ENCODE measurements around the gene NKAP. TPM values are rescaled to one million over a fixed set of nuclear protein-coding genes. Genes with fewer than 3 reads are reported as not detected.

NKAP gene
- total and polyA plus RNA-seq, 2 of the 8 experiments (the other 6 are each of a cell fraction or from before 2014, with no cell fraction given) = 2.8 to 7.1 TPM

- H2BK12ac ChIP-seq (ENCODE audit: low read depth, low read length) = no peak overlapping the region
- CTCF ChIA-PET (ENCODE audit: partially characterized antibody) = interaction anchor here (1.0 to 1.4 kb wide), 2 partner anchors 20 to 23 kb away, joined by 3 read pairs; no protein-coding TSS in a partner anchor
- FAIRE-seq = no peak
These were observed 63.5 kb downstream of the NKAP start for GRCh38 chrX:119880076-119880475.

More at GRCh38 chrX:119880076-119880475, 63.5 kb downstream of the NKAP start:
- H3K9ac ChIP-seq (replicated peaks in 1 of 4; ENCODE audit: extremely low read depth in 1 of 4, low read depth in 3 of 4, low read length in 3 of 4) = no peak overlapping the region
- H4K8ac ChIP-seq (ENCODE audit: extremely low read depth, insufficient read depth, low read length) = no peak overlapping the region
- H2BK15ac ChIP-seq (ENCODE audit: low read length) = no peak overlapping the region
- no peaks in the 10 kb centered on the region for H3K79me1 ChIP-seq (ENCODE audit: low read depth, low read length)
- H2BK20ac ChIP-seq (ENCODE audit: low read length) = no peak overlapping the region
- no peak overlapping the region for H3K56ac ChIP-seq (replicated peaks; ENCODE audit: insufficient read length, low read depth, low read length)
- POLR2A ChIA-PET (ENCODE audit: partially characterized antibody) = interaction anchor here (1.1 to 1.7 kb wide), 2 partner anchors 9 to 11 kb away, joined by 3 to 4 read pairs; no protein-coding TSS in a partner anchor
- no peaks in the 10 kb centered on the region for H4K20me1 ChIP-seq (replicated peaks in 1 of 2; ENCODE audit: control insufficient read depth in 1 of 2, insufficient read depth in 2 of 2, low read length in 2 of 2)
- TF ChIP-seq SRF (IDR thresholded peaks at IDR 0.05; ENCODE audit: low read depth, low read length) (no peak), HDAC2 (IDR thresholded peaks at IDR 0.05; ENCODE audit: borderline replicate concordance in 1 of 2, low read depth in 2 of 2, low read length in 2 of 2) (no peak)
- no peaks in the 10 kb centered on the region for H3K4me1 ChIP-seq (replicated peaks in 1 of 4; ENCODE audit: control insufficient read depth in 3 of 4, insufficient read depth in 4 of 4, low read length in 3 of 4)
- H3K4me3 ChIP-seq (ENCODE audit: extremely low read depth in 1 of 4, insufficient read depth in 2 of 4, low read depth in 3 of 4, low read length in 4 of 4) = no peak overlapping the region
- H4K91ac ChIP-seq (replicated peaks; ENCODE audit: insufficient read length, low read length) = no peak overlapping the region
- H3K4ac ChIP-seq (replicated peaks; ENCODE audit: insufficient read length, low read depth, low read length) = no peak overlapping the region
- H2BK5ac ChIP-seq (ENCODE audit: low read depth, low read length) = no peak overlapping the region
- no peaks in the 10 kb centered on the region for H3K27me3 ChIP-seq (replicated peaks in 1 of 4; ENCODE audit: control insufficient read depth in 3 of 4, extremely low read depth in 1 of 4, insufficient read depth in 3 of 4, low read length in 3 of 4)
- H3K36me3 ChIP-seq (ENCODE audit: control insufficient read depth in 2 of 4, insufficient read depth in 4 of 4, low read length in 3 of 4) = peaks cover 0 to 5% (median 1%) of the 10 kb centered on the region in 4 experiments; a peak in 2 of 8 replicates
- 89% methylated on average over 4 of the region's 5 CpGs; no CpG with 5 or more reads in 1 of the 2 experiments for WGBS, 2 experiments (ENCODE audit: extremely low coverage in 1 of 2, insufficient coverage in 1 of 2, insufficient read length in 1 of 2, insufficient replicate concordance in 2 of 2, low coverage in 1 of 2, low lambda C conversion rate in 2 of 2, missing lambda C conversion rate in 1 of 2)
- no peak overlapping the region for H4K5ac ChIP-seq (ENCODE audit: insufficient read length, low read depth, low read length)
- H3K18ac ChIP-seq (ENCODE audit: extremely low read depth, low read length) = no peak overlapping the region
- no peak overlapping the region for H3K23ac ChIP-seq (ENCODE audit: insufficient read length)
- no peak overlapping the region for H3K4me2 ChIP-seq (ENCODE audit: insufficient read depth in 1 of 2, low read depth in 2 of 2, low read length in 2 of 2)
- H3K14ac ChIP-seq (ENCODE audit: insufficient read length) = no peak overlapping the region
- no peaks in the 10 kb centered on the region for H3K9me3 ChIP-seq (ENCODE audit: insufficient read depth in 2 of 2, low read depth in 1 of 2, low read length in 1 of 2)
- H2AFZ ChIP-seq (ENCODE audit: low read length) = no peak overlapping the region
- no peak overlapping the region for H2BK120ac ChIP-seq (replicated peaks; ENCODE audit: low read depth, low read length)
- no peaks in the 10 kb centered on the region for H3K23me2 ChIP-seq (ENCODE audit: low read depth, low read length)
- H2AK5ac ChIP-seq (ENCODE audit: low read depth, low read length) = no peak overlapping the region
- no peaks in the 10 kb centered on the region for H3K79me2 ChIP-seq (ENCODE audit: control insufficient read depth in 1 of 2, insufficient read depth in 2 of 2, low read length in 2 of 2)
- DNase-seq (ENCODE audit: low read depth in 1 of 2, low spot score in 2 of 2) = no peak
- H3K27ac ChIP-seq (ENCODE audit: low read depth, low read length) = no peak overlapping the region

Data from H1 (cell line).